Islet precursor cell (in vitro differentiated cells): ENCODE measurements around the gene CPNE1.

Experiments used
- DNase-seq: peaks from one replicate; pipeline ENCODE4 v3.0.0-alpha.2; 2018

Gene CPNE1

DNA sequence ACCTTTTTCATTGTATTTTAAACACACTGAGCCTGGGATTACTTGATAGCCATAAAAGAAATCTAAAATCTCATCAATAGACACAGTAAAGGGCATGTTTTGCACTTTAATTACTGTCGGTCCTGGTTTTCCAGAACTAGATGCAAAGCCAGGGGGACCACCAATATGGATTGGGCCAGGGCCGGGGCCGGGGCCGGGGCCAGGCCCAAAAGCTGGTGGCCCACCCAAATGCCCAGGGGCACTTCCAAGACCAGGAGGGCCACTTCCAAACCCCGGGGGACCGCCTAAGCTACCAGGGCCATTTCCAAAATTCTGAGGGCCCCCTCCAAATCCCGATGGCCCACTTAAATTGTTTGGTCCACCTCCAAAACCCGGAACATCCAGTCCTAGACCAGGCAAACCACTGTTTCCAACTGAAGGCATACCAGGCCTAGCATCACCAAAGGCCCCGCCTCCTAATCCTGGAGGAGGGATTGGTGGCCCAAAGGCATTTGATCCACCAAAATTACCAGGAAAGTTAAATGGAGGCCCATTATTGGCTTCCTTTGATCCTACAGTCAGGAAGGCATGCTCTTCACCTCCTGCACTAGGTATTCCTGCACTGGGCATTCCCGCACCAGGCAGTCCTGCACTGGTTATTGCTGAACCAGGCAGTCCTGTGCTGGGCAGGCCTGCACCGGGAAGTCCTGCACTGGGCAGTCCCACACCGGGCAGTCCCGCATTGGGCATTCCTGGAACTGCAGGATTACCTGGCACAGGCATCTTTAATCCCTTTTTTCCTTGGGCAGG, 11.9 kb downstream of the CPNE1 start:
- no peak for DNase-seq

DNA sequence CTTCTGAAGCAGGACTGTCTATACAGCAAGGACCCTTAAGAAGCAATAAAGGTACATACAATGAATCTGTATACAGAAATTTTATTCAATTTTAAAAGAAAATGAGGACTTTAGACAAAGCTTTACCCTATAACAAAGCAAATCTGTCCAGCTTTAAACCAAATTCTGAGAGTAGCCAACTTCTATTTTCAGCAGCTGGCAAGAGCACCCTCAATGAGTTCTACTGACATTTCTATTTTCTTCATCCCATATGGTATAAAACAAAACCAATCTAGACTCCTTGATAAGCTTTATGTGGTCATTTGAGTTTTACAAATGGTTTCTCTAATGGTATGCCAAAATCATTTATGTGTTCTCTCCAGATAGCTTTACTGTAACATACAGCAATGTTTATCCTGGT, 12.7 kb downstream of the CPNE1 start:
- no peak for DNase-seq

DNA sequence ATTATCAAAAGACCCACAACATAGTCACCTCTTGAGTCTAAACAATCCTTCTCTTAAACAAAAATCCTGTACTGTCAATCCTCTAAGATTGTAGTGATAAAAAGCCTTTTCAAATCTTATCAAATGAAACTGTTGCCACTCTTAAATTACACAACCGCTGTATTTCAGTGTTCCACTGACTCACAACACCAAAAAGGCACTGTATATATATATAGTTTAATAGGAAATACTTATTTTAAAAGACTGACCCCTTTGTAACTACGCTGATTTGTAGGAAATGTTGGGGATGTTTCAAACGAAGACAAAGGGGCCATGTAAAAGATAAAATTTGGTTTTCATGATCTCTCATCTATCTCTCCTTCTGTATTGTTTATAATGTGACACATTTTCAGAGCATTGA, 14.1 kb downstream of the CPNE1 start:
- DNase-seq, result no peak

DNA sequence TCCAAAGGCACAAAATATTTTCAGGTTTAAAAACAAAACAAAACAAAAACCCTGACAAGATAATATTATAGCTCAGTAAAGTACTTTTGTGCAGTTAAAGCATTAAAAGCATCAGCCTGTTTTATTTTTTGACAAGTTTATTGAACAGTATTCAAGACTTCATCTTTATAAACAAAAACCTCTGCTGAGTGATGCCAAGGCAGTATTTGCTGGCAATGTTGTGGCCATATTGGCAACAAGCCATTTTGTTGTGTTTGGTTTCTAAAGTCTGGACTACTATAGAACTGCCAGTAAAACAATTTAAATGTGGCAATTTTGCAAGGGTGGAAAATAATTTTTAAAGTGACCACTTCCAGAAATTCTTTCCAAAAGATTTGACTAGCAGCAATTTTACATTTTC, 15.9 kb downstream of the CPNE1 start:
- no peak for DNase-seq

DNA sequence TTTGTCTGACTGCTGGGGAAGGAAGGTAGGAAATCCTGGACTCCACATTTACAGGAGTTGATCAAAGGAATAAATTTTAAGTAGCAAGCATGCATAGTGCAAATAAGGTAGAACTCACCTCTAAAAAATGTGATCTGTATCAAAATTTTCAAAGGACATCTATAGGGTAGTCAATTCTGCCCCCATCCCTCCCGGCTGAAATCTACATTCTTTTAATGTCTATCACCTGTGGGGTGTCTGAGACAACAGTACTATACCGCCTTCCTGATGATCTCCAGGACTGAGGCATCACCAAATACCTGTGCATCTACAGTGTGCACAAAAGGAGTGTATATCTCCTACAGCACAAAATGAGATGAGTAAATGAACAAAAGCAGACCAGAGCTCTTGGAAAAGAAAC, 19.9 kb downstream of the CPNE1 start:
- DNase-seq, result no peak

DNA sequence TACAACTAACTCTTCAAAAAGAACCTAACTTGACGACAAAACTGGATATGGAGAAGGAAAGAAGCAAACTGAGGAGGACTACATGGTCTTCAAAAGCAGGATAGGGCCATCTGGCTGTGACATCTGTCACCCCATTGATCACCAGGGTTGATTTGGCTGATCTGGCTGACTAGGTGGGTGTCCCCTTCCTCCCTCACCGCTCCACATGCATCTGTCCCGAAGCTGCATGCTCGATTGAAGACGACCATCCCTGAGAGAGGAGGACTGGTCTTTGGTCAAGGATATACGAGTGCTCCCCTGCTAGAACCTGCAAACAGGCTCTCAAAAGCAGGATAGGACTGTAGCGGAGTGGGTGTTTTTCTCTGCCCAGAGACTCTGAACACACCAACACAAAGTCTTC, 21.7 kb downstream of the CPNE1 start:
- DNase-seq, result no peak

DNA sequence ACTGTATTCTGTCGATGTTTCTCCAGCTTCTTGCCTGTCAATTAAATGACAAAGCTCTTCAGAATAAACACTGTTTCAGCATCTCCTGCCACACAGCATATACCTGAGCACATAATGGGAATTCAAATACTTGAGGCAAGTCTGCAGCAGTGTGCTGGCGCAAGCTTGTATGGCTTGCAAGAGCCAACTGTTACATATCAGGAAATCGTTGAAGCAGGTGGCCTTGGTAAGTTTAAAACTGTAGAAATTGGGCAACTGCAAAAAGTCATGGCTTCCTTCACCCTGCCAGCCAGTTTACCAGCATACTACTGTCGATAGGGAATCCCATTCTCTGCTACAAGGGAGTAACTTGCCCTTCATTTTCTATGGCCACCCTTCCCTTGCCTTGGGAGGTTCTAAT, 23.0 kb downstream of the CPNE1 start:
- DNase-seq, result no peak

DNA sequence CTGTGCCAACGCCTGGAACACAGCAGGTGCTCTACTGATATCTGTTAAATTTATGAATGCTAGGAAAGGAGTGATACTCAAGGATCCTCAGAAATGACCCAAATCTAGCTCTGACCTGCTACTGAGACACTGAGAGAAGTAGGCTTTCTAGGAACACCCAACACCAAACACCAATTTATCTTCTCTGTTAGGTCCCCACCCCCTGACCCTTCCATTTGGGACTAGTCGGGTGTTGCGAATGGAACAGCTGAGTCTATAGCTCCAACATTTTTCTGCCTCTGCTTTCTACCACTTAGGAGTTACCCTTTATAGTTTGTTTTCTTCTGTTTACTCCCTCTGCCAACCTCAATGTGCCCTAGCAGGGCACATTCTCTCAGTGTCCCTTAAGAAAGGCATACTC, 24.0 kb downstream of the CPNE1 start:
- DNase-seq, result no peak

DNA sequence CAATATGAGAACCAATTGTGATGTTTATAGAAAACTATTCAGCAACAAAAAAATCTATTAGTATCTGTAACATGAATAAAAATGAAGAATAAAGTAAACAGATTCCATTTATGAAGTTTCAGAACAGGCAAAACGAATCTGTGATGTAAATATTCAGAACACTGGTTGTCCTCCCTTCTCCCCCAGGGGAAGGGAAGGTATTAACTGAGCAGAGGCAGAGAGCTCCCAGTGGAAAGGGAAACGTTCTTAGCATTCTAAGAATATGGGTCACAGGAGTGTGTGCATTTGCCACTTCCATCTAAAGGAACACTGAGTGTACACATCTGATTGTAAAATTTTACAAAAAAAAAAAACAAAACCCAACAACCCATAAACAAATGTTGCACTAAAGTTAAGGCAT, 25.9 kb downstream of the CPNE1 start:
- no peak for DNase-seq

DNA sequence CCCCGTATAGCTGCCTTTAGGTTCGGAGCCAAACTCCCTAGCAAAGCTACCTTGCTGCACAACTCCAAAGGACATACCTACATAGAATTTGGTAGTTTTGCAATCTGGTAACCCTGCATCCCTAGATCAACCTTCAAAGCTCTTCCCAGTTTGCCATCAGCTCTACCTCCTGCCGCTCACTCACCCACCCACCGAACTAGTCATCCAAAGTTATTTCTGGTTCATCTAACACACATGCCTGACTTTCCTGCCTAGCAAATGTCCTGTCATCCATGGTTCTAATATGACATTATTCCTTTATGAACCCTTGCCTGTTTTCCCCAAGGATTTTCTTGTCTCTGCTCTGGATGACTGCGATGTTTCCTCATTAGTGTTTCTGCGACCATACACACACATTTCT, 27.4 kb downstream of the CPNE1 start:
- DNase-seq, result no peak

DNA sequence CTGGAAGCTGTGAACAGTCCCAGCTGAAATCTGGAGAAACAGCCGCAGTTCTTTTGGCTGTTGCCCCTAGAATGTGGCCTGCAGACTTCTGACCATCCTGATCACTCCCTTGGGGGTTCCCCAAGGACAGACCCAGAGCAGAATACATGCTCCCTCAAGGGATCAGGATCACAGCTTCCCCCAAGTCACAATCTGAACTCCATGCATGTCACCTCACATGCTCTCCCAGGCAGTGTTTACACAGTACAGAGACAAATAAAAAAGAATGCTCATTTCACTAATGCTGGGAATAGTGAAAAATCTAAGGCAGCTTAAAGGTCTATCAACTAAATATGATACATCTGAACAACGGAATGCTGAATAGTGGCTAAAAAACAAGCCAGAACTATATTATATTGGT, 28.6 kb downstream of the CPNE1 start:
- no peak for DNase-seq

DNA sequence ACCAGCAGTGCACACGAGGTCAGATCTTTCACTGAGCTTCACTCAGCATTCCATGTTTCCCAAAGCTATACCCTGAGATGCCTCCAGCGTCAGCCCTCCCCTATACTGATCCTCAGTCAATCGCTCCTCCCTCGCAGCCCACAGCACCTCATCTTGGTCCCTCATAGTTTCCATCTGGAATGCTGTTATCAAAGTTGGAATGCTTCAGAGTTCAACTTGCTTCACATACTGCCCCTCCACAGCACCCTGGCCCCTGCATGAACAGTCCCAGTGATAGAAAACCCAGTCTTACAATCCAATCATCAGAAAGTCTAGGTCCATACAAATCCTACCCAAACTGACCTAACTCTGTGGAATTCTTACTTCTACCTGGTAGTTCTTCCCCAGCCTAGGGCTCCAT, 29.0 kb downstream of the CPNE1 start:
- no peak for DNase-seq

DNA sequence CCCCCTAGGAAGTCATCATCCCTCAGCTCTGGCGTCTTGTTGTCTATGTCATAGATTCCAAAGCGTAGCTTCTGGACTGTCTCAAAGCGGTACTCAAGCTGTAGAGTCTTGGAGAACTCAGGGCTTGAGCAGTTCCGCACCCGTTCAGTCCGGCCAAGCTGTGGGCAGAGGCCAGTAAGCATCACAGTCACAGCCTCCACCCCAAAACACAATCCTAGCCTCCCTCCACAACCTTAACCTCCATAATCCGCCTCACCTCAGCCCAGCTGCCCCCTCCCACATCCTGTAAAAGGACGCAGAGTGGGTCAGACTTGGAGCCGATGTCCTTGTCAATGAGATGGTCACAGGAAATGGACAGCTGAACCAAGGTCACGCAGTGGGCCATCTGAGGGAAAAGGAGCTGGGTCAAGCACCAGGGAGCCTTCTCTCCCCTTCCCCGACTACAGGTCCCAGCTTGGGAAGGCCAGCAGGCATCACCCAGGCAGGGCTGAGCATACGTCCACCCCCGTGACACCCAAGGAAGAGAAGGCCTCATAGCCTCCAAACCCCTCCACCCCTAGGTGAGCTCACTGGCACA, 32.1 kb downstream of the CPNE1 start:
- DNase-seq, result no peak

DNA sequence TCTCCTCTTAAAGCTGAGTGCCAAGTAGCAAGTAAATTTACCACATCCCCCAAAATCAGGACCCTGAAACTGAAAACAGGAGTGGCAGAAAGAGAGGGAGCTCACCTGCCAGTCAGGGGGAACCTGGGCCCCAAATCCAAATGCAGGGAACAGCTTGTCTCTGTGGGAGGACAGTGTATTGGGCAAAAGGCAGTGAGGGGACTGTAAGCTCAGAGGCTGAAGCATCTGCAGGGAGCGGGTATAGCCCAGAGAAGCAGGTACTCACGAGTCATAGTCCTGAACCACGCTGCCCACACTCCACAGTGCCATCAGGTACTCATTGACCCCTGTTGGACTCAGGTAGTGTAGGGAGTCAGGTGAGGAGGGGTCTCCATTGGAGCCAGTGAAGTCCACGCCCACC, 34.1 kb downstream of the CPNE1 start:
- DNase-seq, result no peak

DNA sequence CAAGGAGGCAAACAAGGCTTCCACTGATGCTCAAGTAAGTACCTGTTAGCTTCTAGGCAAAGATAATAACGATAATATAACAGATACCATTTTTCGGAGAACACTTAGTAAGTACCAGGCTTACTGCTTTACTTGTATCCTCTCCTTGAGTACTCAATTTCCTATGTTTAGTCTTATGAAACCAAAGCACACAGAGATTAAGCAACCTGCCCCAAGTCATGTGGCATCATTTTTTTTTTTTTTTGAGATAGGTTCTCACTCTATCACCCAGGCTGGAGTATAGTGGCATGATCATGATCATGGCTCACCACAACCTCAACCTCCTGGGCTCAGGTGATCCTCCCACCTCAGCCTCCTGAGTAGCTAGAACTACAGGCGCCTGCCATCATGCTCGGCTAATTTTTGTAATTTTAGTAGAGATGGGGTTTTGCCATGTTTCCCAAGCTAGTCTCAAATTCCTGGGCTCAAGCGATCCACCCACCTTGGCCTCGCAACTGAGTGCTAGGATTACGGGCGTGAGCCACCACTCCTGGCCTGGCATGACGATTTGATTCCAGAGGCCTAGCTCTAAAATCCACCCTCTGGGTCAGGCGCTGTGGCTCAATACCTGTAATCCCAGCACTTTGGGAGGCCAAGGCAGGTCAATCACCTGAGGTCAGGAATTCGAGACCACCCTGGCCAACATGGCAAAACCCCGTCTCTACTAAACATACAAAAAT, 35.1 kb downstream of the CPNE1 start:
- DNase-seq, result peak; percentile 8

DNA sequence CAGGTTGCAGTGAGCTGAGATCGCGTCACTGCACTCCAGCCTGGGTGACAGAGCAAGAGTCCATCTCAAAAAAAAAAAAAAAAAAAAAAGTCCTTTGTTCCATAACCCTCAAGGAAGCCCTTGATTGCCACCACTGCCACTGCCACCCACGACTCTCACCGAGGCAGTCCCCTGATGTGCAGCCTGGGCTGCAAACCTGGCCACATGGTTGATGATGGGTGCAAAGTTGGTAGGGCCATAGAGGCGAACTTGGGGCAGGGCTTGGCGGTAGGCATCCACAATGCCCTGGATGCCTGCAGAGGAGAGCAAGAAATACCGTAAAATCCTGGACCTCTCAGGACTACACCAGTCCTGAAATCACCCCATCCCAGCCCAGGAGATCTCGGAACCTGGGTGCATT, 37.6 kb downstream of the CPNE1 start:
- peak; percentile 29 for DNase-seq

DNA sequence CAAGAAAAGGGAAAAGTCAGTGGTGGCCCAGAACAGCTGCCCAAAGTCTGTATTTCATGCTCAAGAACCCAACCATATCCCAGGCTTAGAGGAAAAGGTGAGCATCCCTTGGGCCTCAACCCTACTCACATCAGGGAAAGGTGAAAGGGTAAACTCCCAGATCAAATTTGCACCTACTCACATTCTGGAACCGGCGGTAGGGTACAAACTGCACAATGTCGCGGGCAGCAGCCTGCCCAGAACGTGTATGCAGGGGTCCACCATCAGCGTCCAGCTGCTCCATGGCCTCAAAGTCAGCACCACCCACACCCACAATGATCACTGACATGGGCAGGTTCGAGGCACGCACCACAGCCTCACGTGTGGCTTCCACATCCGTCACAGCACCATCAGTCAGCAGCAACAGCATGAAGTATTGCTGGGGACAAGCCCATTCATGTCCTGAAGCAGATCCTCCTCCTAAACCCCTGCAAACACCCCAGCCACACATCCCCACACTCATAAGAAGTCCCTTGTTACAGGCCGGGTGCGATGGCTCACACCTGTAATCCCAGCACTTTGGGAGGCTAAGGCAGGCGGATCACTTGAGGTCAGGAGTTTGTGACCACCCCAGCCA, 38.2 kb downstream of the CPNE1 start:
- peak; percentile 35 for DNase-seq

DNA sequence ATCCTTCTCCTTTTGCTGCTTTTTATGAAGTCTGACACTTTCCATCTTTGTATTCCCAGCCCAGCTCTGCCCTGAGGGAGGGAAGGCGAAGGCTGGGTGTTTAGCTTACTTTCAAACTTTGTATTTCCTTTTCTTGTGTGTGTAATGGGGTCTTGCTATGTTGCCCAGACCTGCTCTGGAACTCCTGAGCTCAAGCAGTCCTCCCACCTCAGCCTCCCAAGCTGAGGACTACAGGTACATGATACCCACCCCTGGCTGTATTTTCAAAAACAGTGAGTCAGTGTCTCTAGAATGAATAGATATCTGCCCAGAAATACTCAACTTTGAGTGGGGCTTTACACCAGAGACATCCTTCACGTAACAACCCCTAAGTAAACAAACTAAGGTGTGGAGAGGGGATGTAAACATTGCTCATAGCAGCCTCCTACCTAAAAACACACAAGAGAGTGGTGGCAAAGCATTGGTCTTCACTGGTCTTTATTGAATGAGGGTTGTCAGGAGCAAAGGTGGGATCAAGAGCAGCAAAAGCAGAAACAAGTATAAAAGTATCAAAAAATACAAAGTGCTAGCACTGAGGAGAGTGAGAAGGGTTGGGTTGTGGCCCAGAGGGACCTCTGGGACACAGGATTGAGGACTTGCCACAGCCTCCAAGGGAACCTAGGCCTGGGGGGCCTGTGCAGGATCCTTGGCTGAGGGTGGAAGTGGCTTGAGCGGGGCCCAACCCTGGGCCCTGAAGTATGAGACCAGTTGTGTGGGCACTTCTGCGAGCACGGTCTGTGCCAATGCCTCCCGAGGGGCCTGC, 38.9 kb downstream of the CPNE1 start:
- DNase-seq, result peak; percentile 15

DNA sequence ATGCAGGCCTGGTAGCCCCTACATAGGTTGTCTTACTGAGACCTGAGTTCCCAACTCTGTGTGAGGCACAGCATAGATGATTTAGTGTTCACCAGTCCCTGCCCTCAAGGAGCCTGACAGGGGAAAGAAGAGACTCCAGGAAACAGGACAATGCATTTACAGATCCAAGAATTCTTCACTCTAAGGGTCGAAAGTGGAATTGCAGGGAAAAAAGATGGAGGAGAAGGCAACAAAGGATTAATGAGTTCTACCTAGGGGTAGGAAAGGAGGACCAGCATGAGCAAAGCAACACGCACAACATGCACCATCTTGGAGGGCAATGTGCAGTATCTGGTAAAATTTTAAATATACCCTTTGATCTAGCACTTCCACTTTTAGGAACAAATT, 43.1 kb downstream of the CPNE1 start:
- no peak for DNase-seq

DNA sequence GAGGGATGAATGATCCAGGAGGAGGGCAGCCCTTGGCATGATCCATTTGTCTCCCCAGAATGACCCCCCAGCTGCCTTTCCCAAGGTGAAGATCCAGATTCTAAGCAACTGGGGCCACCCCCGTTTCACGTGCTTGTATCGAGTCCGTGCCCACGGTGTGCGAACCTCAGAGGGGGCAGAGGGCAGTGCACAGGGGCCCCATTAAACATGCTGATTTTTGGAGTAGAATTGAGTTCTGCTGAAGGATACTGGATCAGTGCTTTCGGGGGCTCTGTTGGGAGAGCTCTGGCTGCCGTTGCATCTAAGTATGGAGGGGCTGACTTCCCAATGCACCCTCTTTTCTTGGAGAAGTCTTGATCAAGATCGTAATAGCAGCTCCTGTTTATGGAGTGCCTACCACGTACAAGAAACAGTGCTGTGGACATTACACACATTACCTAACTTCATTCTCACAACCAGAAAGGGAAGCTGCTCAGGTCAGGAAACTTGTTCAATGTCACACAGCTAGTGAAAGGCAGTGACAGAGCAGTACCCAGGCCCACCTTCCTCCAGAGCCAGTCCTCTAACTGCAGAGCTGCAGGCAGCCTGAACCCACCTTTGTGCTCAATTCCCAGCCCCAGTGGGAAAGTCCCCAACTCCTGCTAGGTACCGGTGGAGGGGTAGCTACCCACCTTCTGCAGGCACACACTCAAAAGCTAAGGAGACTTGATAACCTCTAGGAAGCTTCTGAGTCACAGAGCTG, 43.7 kb downstream of the CPNE1 start:
- no peak for DNase-seq

DNA sequence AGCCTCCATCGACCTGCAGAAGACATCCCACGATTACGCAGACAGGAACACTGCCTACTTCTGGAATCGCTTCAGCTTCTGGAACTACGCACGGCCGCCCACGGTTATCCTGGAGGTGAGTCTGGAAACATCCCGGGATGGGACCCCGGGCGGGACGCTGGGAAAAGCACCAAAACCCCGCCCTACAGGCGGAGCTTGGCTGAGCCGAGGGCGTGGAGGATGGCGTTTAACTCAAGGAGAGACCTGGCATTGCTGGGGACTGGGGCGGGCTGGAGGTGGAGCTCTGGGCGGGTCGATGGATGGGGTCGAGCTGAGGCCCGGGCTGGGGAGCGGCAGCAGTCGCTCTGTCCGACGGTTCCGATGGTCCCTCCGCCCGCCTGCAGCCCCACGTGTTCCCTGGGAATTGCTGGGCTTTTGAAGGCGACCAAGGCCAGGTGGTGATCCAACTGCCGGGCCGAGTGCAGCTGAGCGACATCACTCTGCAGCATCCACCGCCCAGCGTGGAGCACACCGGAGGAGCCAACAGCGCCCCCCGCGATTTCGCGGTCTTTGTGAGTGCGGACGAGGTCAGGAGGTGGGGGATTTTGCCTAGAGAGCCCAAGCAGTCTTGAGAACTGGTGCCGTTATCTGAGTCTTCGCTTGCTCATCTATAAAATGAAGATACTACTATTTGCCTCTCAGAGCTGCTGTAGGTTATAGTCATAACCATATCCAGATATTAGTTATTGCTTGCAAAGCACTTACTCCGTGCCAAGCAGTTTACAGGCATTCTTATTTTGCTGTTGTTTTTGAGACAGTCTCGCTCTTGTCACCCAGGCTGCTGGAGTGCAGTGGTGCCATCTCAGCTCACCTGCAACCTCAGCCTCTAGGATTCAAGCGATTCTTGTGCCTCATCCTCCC, 45.3 kb downstream of the CPNE1 start:
- DNase-seq, result peak; percentile 97
